ENCODE data around the gene CPAMD8.

Gene CPAMD8

GRCh38 chr19:16957151-16957701, 69.4 kb downstream of the CPAMD8 start:
- Histone ChIP-seq H3K4me1 (ENCODE audit: insufficient read depth, poor library complexity, severe bottlenecking) (no peaks in the 10 kb centered on the region), H3K4me3 (ENCODE audit: severe bottlenecking) (no peak overlapping the region), H3K36me3 (ENCODE audit: low read depth) (no peaks in the 10 kb centered on the region), H3K27me3 (ENCODE audit: insufficient read depth, poor library complexity, severe bottlenecking) (no peaks in the 10 kb centered on the region), H3K27ac (ENCODE audit: poor library complexity, severe bottlenecking) (no peak overlapping the region), H3K9me3 (ENCODE audit: severe bottlenecking) (no peaks in the 10 kb centered on the region)
- DNase-seq (ENCODE audit: low spot score) (no peak), ATAC-seq (ENCODE audit: low read depth) (peak; percentile 29; the same call in 2 of the 3 replicates)
- no peak for TF ChIP-seq CTCF (IDR thresholded peaks at IDR 0.05; ENCODE audit: poor library complexity, severe bottlenecking)

GRCh38 chr19:16955161-16955560, 71.4 kb downstream of the CPAMD8 start:
- ATAC-seq (ENCODE audit: low read depth) (no peak), DNase-seq (ENCODE audit: low spot score) (no peak)
- TF ChIP-seq CTCF (IDR thresholded peaks at IDR 0.05; ENCODE audit: poor library complexity, severe bottlenecking): no peak
- Histone ChIP-seq H3K9me3 (ENCODE audit: severe bottlenecking) (no peaks in the 10 kb centered on the region), H3K4me1 (ENCODE audit: insufficient read depth, poor library complexity, severe bottlenecking) (peaks cover 7% of the 10 kb centered on the region), H3K27ac (ENCODE audit: poor library complexity, severe bottlenecking) (no peak overlapping the region), H3K4me3 (ENCODE audit: severe bottlenecking) (no peak overlapping the region), H3K36me3 (ENCODE audit: low read depth) (no peaks in the 10 kb centered on the region), H3K27me3 (ENCODE audit: insufficient read depth, poor library complexity, severe bottlenecking) (no peaks in the 10 kb centered on the region)

- no peak for TF ChIP-seq CTCF (IDR thresholded peaks at IDR 0.05; ENCODE audit: poor library complexity, severe bottlenecking)
- peaks cover 7% of the 10 kb centered on the region for H3K4me1 ChIP-seq (ENCODE audit: insufficient read depth, poor library complexity, severe bottlenecking)
- no peak overlapping the region for H3K27ac ChIP-seq (ENCODE audit: poor library complexity, severe bottlenecking)
- H3K9me3 ChIP-seq (ENCODE audit: severe bottlenecking): no peaks in the 10 kb centered on the region
- ATAC-seq (ENCODE audit: low read depth): no peak
- DNase-seq (ENCODE audit: low spot score): no peak
- no peak overlapping the region for H3K4me3 ChIP-seq (ENCODE audit: severe bottlenecking)
- no peaks in the 10 kb centered on the region for H3K27me3 ChIP-seq (ENCODE audit: insufficient read depth, poor library complexity, severe bottlenecking)
- no peaks in the 10 kb centered on the region for H3K36me3 ChIP-seq (ENCODE audit: low read depth)
Measured at GRCh38 chr19:16952046-16952445, 74.6 kb downstream of the CPAMD8 start.

GRCh38 chr19:16951529-16951928, 75.1 kb downstream of the CPAMD8 start:
- ATAC-seq (ENCODE audit: low read depth) (peak; percentile 87), DNase-seq (ENCODE audit: low spot score) (no peak)
- peaks cover 7% of the 10 kb centered on the region for H3K4me1 ChIP-seq (ENCODE audit: insufficient read depth, poor library complexity, severe bottlenecking)
- no peak overlapping the region for H3K4me3 ChIP-seq (ENCODE audit: severe bottlenecking)
- H3K27me3 ChIP-seq (ENCODE audit: insufficient read depth, poor library complexity, severe bottlenecking): no peaks in the 10 kb centered on the region
- no peaks in the 10 kb centered on the region for H3K36me3 ChIP-seq (ENCODE audit: low read depth)
- no peak for TF ChIP-seq CTCF (IDR thresholded peaks at IDR 0.05; ENCODE audit: poor library complexity, severe bottlenecking)
- no peak overlapping the region for H3K27ac ChIP-seq (ENCODE audit: poor library complexity, severe bottlenecking)
- no peaks in the 10 kb centered on the region for H3K9me3 ChIP-seq (ENCODE audit: severe bottlenecking)

GRCh38 chr19:16949496-16950023, 77.0 kb downstream of the CPAMD8 start:
- Histone ChIP-seq H3K4me3 (ENCODE audit: severe bottlenecking) (no peak overlapping the region), H3K4me1 (ENCODE audit: insufficient read depth, poor library complexity, severe bottlenecking) (peaks cover 7% of the 10 kb centered on the region), H3K9me3 (ENCODE audit: severe bottlenecking) (no peaks in the 10 kb centered on the region), H3K36me3 (ENCODE audit: low read depth) (no peaks in the 10 kb centered on the region), H3K27ac (ENCODE audit: poor library complexity, severe bottlenecking) (no peak overlapping the region), H3K27me3 (ENCODE audit: insufficient read depth, poor library complexity, severe bottlenecking) (no peaks in the 10 kb centered on the region)
- ATAC-seq (ENCODE audit: low read depth) (no peak), DNase-seq (ENCODE audit: low spot score) (no peak)
- TF ChIP-seq CTCF (IDR thresholded peaks at IDR 0.05; ENCODE audit: poor library complexity, severe bottlenecking): no peak
